Heart left ventricle (tissue), 13 donors: ENCODE results near the gene KCNQ1.

ENCODE experiments used
- CTCF ChIP-seq, 12 donors: fragments of 200-600 bp; sonication (generic) in 4 of 12; IDR thresholded peaks; one replicate each; pipeline versions ENCODE4 v1.5.0 to v1.8.0; 2018 to 2022; ENCODE audit warnings: antibody characterized with exemption in 12 of 12, mild to moderate bottlenecking in 5 of 12
- POLR2A ChIP-seq, 2 donors: fragments of 450-650 bp; IDR thresholded peaks; one replicate each; pipeline ENCODE4 v1.6.1; 2017; ENCODE audit warnings: antibody characterized with exemption in 2 of 2, mild to moderate bottlenecking in 2 of 2, moderate library complexity in 2 of 2
- donor health status: ischemic (EF 13 %, LVEDD 7.1; RV severe dilation, severe dysfunction).
- donor health status: DM: no; HTN: yes; CAD: no.
- donor health status: DM: no; HTN: no; CAD: no.
- donor health status: ischemic (EF 25% LVEDD 6.9; RV normal size, moderate dysfunction).
- donor health status: ischemic (EF 25% LVEDD 5.7; RV mildly dilated, moderate dysfunction).
- donor health status: ischemic (EF 35%, LVEDD 5.7; RV mildly dilated, moderate dysfunction).
- donor health status: nonischemic (EF 11% LVEDD 7.7; RV severe dilation, severe dysfunction).
- donor health status: DM: yes; HTN: yes; CAD: no.
- donor health status: PGD.
- donor health status: ischemic (EF 29% LVEDD 5.4; RV normal size, mild dysfunction).
- donor health status: nonischemic (EF 23%, LVEDD 6.1; RV moderate dilation, normal function).

- no peak for TF ChIP-seq CTCF (IDR thresholded peaks at IDR 0.05)
- no peak for TF ChIP-seq POLR2A (IDR thresholded peaks at IDR 0.05)
Observed at GRCh38 chr11:2483426-2483825, 38.6 kb downstream of the KCNQ1 start.
